GM18498 (cell line): ENCODE measurements around the gene P3H1.

Experiments used
- ATAC-seq: cut with Tn5 transposase; IDR thresholded peaks from one replicate; pipeline ENCODE4 v1.9.1; 2021; ENCODE audit warnings: mild to moderate bottlenecking, moderate library complexity; ENCODE audit not compliant: unreplicated experiment

Gene P3H1

DNA sequence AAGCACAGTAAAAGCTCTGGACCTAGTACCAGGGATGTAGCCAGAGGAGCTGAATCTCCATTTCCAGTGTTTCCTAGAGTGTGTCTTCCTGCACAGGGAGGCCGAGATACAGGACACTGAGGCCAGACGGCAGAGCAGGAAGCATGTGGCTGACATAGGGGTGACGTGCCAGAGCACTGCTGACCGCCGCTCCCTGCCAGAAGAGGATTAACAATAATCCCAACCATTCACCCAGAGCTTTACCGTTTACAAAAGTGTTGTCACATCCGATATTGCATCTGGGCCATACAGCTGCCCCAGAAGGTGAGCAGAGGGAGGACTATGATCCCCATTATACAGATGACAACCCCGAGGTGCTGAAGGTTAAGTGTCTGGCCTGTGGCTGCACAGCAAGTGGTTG, 21.0 kb downstream of the P3H1 start:
- no peak for ATAC-seq

DNA sequence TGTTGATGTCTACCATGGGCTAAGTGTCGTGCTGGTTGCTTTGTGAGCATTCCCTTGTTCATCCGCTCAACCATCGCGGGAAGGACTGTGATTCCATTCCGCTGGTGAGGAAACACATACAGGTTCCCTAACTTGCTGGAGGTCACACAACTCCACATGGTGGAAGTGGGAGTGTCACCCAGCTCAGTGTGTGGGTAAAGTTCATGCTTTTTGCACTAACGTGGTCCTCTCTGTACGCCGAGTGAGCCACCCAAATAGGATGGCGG, 22.7 kb downstream of the P3H1 start:
- no peak for ATAC-seq

DNA sequence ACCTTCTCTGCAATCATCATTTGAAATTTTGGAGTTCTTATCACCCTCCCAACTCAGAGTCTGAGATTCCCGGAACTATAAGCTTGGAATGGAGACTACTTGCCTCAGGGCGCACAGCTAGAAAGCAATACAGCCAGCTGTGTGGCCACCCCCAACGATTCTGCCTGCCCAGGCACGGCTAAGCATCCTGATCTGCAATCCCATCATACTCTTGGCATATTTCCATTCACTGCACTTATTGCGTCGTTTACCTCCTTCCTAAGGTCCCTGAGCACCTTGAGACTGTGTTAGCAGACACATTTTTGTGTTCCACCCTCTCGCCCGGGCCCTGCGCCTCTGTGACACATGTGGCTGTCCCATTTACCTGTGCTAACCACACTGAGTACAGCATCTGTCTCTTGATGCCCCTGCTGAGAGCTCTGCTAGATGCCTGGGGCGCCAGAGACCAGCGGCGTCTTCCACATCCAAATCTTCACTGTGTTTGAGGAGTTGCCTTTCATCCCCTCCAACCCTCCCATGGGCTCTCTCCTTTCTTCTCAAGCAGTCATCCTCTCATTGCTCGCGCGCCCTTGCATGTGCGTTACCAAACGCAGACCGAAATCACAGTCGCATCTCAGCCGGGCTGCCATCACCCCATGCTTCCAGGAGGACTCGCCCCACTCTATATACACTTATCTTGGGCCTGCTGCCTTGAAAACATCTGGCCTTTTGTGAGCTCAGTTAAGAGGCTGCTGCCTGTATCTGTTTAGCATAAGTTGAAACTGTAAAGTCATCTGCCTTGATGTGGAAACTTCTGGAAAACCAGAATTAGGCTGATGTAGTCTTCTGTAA, 23.3 kb downstream of the P3H1 start:
- no peak for ATAC-seq

DNA sequence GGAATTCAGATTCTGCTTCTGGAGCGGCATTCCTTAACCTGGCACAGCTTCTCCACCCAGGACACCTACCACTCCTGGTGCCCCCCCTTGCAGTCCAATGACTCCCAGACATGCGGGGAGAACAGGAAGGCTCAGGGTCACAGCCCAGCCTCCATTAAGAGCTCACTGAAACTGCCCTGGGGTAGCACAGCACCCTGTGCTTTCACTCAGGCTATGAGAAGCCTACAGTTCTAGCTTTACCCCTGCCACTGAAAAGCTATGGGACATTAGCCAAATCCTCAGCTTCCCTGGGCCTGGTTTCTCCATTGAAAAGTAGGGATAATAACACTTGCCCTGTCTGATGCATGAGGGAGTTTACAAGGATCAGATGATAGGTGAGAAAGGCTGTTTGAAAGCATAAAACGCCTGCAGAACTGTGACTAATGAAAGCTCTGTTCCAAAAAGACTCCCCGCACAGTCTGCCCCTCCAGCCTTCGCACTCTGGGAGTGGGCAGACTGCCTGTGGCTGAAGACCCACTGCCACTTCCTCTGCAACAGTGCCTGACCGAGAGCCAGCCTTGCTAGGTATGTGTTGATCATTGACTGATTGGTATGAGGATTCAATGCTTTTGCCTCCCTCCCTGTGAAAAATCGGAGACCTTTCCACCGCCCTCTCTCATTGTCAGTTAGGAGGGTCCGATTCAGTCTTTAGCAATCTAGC, 24.1 kb downstream of the P3H1 start:
- no peak for ATAC-seq

DNA sequence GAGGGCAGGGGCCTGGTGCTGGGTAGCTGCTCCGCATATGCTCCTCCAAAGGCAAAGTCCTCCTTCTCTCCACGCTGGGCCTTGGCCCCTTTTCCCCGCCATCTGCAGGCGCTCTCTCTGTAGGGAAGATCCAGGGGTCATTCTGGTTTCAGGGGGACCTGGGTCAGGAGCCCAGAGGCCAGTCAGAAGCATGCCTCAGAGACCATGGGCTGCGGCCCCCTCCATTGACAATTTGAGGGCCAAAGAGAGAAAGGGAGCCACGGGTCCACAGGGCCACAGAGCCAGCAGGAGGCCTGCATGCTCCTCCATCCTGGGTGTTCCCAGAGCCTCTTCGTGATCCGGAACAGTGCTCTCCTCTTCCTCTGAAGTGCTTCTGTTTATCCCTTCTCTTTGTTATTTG, 24.7 kb downstream of the P3H1 start:
- no peak for ATAC-seq

DNA sequence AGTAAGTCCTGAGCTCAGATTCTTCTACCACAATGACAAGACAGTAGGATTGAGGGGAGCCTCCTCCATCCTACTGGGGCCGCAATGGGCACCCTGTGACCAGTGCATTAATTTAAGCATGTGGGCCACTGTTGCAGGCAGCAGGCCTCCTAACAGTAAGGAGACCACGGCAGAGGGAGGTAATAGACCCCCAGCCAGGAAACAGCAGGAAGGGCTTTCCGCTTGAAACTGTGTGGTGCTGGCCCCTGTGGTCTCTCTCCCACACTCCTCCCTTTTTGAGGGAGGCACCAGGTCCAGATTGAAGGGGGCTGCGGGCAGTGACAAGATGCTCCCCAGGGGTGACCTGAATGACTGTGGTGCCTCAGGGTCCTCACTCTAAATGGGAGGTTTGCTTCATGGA, 25.1 kb downstream of the P3H1 start:
- no peak for ATAC-seq

DNA sequence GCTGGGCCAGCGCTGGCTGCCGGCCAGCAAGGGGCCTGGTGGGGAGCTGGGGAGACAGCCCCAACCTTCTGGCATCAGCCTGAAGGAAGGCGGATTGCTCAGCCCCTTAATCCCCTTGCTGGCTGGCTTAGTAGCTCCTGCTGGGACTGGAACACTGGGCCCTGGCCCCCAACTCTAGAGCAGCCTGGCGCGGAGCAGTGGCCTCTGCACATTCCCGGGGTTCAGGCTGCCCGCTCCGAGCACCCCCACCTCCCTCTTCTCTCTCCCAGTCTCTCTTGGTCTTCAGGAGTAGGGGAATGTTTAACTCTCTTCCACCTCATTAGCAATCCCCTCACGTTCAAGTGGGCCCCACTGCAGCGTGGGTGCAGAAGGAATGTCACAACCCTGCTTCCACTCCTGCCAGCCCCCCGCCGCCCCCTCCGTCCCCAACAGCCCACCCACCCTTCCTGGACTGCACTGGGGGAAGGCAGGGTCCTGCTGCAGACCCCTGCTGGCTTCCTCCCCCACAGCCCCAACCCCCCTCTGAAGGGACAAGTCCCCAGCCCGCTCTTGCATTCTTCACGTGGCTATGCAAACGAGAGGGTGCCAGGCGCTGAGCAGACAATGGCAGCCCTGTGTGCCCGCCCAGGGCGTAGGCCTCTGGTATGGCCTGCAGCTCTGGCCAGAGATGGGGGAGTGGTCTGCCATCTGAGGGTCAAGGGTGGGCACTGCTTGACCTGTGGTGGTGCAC, 25.8 kb downstream of the P3H1 start:
- ATAC-seq, result no peak

DNA sequence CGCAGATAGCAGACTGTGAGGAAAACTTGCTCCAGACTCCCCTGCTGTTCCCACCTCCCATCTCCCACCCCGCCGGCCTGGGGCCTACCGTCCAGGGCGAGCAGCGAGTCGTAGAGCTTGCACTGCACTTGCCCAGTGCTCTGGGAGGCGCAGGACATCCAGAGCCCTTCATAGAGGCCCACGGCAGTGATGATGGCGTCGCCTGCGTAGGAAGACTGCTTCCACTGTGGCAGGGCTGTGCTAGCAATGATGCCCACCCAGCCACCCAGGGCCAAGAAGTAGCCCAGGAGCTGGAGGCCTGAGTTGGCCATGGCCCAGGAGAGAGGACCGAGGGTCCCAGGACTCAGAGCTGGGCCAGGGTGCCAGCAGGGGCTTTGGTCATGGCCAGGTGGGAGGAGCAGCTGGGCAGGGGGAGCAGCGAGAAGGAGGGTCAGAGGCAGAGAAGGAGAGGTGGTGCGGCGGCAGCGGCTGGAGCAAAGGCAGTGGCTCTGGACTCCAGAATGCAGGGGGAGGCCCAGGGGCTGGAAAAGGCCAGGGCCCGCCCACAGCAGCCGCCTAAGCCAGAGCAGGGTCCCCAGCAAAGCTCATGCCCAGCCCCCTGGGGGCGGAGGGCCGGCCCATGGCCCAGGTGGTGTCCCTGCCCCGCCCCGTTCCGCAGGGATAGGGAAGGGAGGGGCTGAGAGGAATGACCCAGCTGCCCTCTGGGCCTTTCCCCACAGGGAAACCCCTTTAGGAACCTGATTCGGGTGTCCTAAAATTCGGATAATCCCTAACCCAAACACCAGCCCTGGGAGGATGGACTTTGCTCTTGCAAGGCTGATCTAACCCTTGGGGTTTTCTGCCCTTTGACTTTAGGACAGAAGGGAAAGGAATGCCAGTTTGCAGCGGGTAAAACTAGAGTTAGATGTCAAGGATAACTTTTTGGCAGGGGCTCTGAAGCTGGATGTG, 26.8 kb downstream of the P3H1 start, which contains the start of gene CLDN19:
TSS of gene CLDN19 (minus strand) at position 484 of the 948 bp plus-strand sequence. CDS start at position 311, 173 bp downstream.
- ATAC-seq, result no peak

DNA sequence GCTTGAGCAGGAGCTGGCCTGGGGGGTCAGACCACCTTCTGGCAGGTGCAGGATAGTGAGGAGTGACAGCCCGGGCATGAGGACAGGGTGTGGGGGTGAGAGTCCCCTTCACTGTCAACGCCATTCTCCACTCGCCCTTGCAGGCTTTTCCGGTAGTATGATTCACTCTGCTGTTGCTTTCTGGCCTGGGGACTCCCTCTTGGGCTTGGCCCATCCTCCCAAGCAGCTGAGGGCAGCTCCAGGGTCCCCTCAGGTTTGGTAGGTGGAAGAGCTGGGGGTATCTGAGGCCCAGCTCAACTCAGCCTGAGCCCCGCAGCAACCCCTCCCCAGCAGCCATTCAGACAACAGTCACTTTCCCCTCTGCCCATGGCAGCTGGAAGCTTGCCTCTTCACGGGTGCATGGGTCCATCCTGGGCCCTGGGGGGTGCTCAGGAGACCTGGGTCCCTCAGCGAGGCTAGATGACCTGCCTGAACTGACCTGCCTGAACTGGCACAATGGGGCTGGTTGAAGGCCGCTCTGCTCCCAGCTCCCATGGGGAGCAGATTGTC, 28.1 kb downstream of the P3H1 start:
- no peak for ATAC-seq

DNA sequence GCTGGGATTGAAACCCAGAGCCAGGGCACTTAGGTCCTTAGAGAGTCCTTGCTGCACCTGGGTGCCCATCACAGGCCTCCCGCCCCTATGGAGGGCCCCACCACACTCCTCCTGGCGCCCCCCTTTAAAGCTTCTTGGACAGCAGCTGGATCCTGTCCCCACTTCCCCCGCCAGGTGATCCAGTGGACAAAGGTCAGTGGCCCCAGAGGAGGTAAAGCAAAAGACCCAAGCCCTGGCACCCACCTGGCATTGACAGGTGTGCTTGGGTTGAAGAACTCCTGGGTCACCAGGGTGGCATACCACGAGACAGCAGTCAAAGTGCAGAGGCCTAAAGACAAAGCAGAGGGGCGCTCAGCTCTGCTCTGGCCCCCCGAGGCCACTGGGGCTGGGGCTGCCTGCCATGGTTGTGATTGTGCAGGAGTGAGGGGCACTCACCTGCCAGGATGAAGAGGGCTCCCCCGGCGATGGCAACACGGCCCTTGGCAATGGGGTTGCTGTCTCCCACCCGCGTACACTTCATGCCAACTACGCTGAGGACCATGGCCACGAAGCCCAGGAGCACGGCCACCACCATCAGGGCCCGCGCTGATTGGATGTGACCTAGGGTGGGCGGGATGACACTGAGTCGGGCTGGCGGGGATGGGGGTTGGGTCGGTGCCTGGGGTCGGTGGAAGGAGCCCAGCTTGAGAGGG, 28.7 kb downstream of the P3H1 start:
- no peak for ATAC-seq

DNA sequence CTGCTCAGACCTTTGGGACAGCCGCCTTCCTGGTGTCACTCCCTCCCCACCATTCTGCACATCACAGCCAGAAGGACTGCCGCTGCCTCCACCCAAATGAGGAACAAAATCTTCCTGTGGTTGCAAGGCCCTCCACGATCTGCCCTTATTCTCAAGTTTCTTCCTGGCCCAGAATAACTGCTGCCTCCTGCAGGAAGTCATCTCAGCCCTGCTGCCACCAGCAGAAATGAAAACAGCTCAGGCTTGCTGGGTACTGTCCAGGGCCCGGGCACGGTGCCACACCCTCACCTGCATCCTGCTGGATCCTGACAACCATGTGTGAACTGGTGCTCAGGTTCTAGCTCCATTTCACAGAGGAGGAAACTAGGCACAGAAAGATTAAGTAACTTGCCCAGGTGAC, 29.6 kb downstream of the P3H1 start:
- no peak for ATAC-seq

DNA sequence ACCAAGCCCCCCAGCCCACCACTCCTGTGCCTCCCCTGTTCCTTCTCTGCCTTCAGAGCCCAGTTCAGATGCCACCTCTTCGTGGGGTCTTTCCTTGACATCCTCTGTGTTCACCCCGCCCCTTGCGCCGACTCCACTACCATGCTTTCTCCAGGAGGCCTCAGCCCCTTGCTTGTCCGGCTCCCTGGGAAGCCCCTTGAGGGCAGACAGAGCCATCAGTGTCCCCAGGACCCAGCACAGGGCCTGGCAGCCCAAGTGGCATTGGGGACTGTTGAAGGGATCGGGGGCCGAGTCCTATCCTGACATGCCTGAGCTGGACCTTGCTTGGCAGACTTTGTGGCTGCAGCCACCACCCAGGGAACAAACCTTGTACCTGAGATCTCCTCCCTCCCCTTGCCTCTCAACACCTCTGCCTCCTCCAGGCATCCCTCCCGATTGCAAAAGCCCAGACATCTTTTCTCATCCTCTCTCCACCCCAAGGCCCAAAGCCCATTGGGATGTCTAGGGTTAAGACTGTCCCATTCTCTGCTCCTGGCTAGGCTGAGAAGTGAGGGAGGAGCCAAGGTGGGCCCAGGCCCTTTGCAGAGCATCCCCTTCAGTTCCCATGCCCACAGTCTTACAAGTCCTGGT, 30.1 kb downstream of the P3H1 start:
- no peak for ATAC-seq

DNA sequence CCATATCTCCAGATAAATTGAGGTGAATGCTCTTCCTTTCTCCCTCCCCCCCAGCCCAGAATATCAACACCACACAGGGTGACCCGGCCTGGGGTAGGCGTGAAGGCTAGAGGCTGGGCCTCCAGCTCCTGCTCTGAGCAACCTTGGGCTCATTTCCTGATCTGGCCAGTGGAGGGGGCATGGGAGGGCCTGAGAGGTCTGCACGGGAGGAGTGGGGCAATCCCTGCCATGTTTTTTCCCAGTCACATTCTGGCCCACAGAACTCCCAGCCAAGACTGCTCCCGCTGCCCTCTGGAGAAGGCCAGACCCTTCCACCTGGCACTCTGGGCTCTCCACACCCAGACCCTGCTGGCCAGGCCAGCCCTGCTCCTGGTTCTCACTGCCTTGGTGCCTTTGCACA, 30.7 kb downstream of the P3H1 start:
- no peak for ATAC-seq

DNA sequence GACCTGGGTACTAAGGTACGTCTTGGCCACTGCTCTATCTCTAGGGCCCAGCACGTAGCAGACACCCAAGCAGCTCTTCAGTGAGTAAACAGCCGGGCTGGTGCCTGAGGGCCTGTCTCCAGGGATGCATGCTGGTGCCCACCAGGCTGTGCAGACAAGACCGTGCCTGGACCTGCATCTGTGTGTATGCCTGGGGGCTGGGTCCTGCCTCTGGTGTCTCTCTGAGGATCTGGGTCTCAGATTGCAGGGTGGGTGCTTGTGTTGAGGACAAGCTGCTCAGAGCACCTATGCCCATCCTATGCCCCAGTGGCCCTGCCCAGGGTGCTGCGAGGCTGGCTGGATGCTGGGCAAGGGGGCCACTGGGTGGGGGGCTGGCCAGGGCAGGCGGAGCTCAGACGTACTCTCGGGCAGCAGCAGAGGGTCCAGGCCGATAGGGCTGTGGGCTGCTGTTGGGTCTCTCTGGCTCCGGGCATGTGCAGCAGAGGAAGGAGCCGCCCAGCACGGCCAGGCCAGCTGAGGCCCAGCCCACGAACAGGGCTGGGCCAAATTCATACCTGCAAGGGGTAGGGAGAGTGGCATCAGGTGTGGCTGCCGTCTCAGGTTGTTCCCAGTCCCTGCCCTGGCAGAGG, 31.2 kb downstream of the P3H1 start:
- no peak for ATAC-seq

DNA sequence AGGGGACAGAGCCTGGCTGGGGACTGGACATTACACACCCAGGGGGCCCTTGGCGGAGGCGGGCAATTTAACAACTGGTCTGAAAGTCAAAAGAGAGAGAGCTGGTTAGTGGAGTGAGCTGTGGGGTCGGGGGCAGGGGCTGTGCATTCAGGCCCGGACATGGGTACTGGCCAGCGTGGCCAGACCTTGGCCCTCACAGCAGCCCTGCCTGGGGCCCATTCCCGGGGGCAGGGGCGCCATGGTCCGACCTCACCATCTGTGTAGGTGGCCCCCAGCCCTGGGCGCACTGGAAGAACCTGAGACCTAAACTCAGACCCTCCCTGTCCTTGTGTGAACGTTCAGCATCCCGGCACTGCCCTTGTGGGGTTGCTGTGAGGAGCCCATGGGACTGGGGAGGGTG, 31.8 kb downstream of the P3H1 start:
- no peak for ATAC-seq

DNA sequence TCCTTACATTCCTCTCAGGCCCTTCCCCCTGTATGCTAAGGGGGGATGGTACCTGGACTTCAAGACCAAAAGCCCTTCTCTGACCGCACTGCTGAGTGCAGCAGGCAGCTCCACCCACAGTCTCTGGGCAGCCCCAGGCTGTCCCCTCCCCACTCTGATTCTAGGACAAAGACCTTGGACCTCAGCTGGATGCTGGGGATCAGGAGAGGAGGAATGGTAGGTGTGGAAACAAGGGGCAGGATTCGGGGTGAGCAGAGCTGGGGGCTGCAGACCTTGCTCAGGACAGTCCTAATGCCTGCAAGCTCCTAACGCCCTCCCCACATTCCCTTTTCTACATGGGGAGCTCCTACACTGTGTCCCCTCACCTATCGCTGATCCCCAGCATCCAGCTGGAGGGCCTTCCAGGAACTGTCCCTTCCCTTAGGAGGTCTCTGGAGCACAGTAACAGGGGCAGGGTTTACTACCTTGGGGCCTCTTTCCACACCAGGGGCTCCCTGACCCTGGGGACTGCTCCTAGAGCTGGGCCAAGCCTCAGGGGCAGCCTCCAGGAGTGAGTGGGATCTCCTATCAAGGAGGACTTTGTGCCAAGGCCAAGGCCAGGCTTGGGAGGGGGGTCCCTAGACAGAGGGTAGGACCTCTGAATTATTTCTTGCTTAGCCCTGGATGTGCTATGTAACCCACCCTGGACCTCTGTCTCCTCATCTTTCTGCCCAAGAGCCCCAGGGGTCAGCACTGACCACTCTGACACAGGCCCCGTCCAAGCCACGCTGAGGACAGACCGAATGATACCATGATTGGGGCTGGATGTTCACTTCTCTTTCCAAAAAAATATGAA, 32.4 kb downstream of the P3H1 start:
- ATAC-seq, result no peak

DNA sequence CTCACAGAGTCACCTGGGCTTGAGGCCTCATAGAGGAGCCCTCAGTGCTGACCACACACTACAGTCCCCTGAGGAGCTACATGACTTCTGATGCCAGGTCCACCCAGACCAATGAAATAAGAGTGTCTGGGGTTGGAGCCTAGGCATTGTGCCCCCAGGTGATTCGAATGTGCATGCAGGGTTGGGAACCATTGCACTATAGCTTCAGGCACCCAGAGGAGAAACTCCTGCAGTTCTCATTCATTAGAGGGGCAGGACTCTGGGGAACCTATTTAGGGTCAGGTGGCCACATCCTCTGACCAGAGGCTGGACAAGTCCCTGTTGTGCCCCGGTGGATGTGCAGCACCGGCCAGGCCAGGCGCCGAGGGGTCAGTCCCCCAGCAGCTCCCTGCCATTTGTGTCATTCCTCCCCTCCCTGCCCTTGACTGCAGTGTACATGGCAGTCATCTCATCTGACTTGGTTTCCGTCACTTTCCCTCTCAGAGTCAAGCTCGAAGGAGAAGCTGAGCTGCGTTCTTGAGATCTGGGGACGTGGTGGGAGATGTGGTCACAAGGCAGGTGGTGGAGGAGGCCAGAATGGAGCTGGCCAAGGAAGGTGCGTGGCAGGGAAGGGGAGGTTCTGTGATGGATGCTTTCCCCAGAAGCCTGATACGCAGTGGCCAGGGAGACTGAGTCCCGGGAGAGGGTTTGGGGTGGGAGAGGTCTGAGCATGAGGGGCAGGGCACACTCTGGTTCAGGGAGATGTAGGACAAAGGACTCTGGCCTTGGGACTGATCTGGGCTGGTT, 33.2 kb downstream of the P3H1 start:
- no peak for ATAC-seq
